GM18526 (cell line): ENCODE data around the gene LGALS9C.
"Not testable (repeated sequence)": the region's sequence is repeated elsewhere in the genome, so short reads cannot be mapped to it uniquely, and the experiment has no call there.

Experiments
- POLR2A ChIP-seq: IDR thresholded peaks from 3 replicates; pipeline ENCODE4 v1.6.1; 2011; ENCODE audit not compliant: insufficient read length; ENCODE audit errors: extremely low read depth

LGALS9C gene

GRCh38 chr17:18476508-18477308 lies at the start of gene LGALS9C:
Gene LGALS9C (plus strand): TSS chr17:18476789. CDS start chr17:18476855, 66 bp downstream.
- not testable (repeated sequence) for TF ChIP-seq POLR2A
